B cell (primary cell): ENCODE results near the gene ARV1. TPM values are rescaled to one million over a fixed set of nuclear protein-coding genes. Genes with fewer than 3 reads are reported as not detected.
"Not testable (repeated sequence)": the region's sequence is repeated elsewhere in the genome, so short reads cannot be mapped to it uniquely, and the experiment has no call there.

Experiments used
- ATAC-seq: fragments of 200-7000 bp; cut with Tn5 transposase; one replicate; pipeline ENCODE4 v1.10.0; 2021; ENCODE audit warnings: low read depth, mild to moderate bottlenecking, moderate number of reproducible peaks, moderate library complexity
- CTCF ChIA-PET: fragments of 350-600 bp; sonication (Branson Sonifier 250); formaldehyde crosslinking; loops from one replicate; lab custom pipeline; 2021; ENCODE audit warnings: antibody characterized with exemption, inconsistent platforms; lab: Charles Lee
- POLR2A ChIA-PET: fragments of 350-600 bp; sonication (Branson Sonifier 250); formaldehyde crosslinking; loops from one replicate; lab custom pipeline; 2021; ENCODE audit warnings: antibody characterized with exemption; lab: Charles Lee
- DNase-seq: peaks from one replicate; pipeline ENCODE4 v3.0.0; 2013
- H2AFZ ChIP-seq: 2 replicates; pipeline ENCODE4 v1.6.1; 2012; ENCODE audit warnings: mild to moderate bottlenecking, low read depth, low read length; ENCODE audit not compliant: insufficient read depth, poor library complexity, severe bottlenecking
- H3K27ac ChIP-seq, 2 donors: 1 replicate in 1 of 2; 2 replicates in 1 of 2; pipeline ENCODE4 v1.5.1; 2012 to 2013; ENCODE audit warnings: low read length in 2 of 2, mild to moderate bottlenecking in 2 of 2, moderate library complexity in 1 of 2
- H3K27me3 ChIP-seq, 4 experiments: fragments of 200-600 bp in 1 of 4; sonication (generic) in 1 of 4; replicated peaks in 1 of 4; 1 replicate in 2 of 4; 2 replicates in 2 of 4; pipeline versions ENCODE4 v1.6.1 to v1.7.0; 2013 to 2016; ENCODE audit warnings: low read length in 3 of 4, mild to moderate bottlenecking in 2 of 4, mixed read lengths in 1 of 4, moderate library complexity in 1 of 4; ENCODE audit not compliant: insufficient read depth in 4 of 4, control insufficient read depth in 3 of 4; ENCODE audit errors: control extremely low read depth in 1 of 4
- H3K36me3 ChIP-seq, 2 experiments: replicated peaks in 1 of 2; 1 replicate in 1 of 2; 2 replicates in 1 of 2; pipeline versions ENCODE4 v1.6.1 to v1.7.1; 2013; ENCODE audit warnings: low read length in 1 of 2; ENCODE audit not compliant: insufficient read depth in 2 of 2, control insufficient read depth in 1 of 2; ENCODE audit errors: control extremely low read depth in 1 of 2, extremely low read depth in 1 of 2
- H3K4me1 ChIP-seq, 2 donors: fragments of 200-600 bp in 1 of 2; sonication (generic) in 1 of 2; 1 replicate in 1 of 2; 2 replicates in 1 of 2; pipeline versions ENCODE4 v1.5.1 to v1.6.1; 2013 to 2017; ENCODE audit warnings: low read length in 2 of 2; ENCODE audit not compliant: control insufficient read depth in 2 of 2, insufficient read depth in 2 of 2
- H3K4me2 ChIP-seq: replicated peaks from 2 replicates; pipeline ENCODE3; 2012; ENCODE audit warnings: mild to moderate bottlenecking, low read depth, low read length; ENCODE audit not compliant: poor library complexity, severe bottlenecking
- H3K4me3 ChIP-seq, 5 experiments: fragments of 200-600 bp in 1 of 5; sonication (generic) in 1 of 5; 1 replicate in 3 of 5; 2 replicates in 2 of 5; pipeline versions ENCODE4 v1.5.1 to v1.7.0; 2011 to 2016; ENCODE audit warnings: low read length in 4 of 5, mild to moderate bottlenecking in 4 of 5, low read depth in 2 of 5, control low read depth in 1 of 5, moderate library complexity in 1 of 5; ENCODE audit not compliant: insufficient read depth in 1 of 5; ENCODE audit errors: control extremely low read depth in 1 of 5, extremely low read depth in 1 of 5
- H3K79me2 ChIP-seq: fragments of 200-600 bp; sonication (generic); one replicate; pipeline ENCODE4 v1.6.0; 2016; ENCODE audit warnings: low read length; ENCODE audit not compliant: control insufficient read depth, insufficient read depth
- H3K9ac ChIP-seq: fragments of 200-600 bp; sonication (generic); 2 replicates; pipeline ENCODE4 v1.6.1; 2017; ENCODE audit warnings: mild to moderate bottlenecking, low read length, moderate library complexity
- H3K9me3 ChIP-seq, 3 donors: one replicate each; pipeline versions ENCODE4 v1.6.1 to v1.7.1; 2013; ENCODE audit warnings: low read length in 2 of 3; ENCODE audit not compliant: control insufficient read depth in 2 of 3, insufficient read depth in 1 of 3; ENCODE audit errors: control extremely low read depth in 1 of 3
- H4K20me1 ChIP-seq: 2 replicates; pipeline ENCODE4 v1.6.0; 2012; ENCODE audit warnings: mild to moderate bottlenecking, low read length; ENCODE audit not compliant: insufficient read depth, control insufficient read depth, poor library complexity, severe bottlenecking
- H3K27ac Mint-ChIP-seq: one replicate; pipeline ENCODE4 v1.8.0; 2021; ENCODE audit warnings: mixed read lengths
- H3K27me3 Mint-ChIP-seq: one replicate; pipeline ENCODE4 v1.8.0; 2021; ENCODE audit warnings: mixed read lengths
- H3K4me1 Mint-ChIP-seq: one replicate; pipeline ENCODE4 v1.8.0; 2021; ENCODE audit warnings: mixed read lengths
- H3K4me3 Mint-ChIP-seq: one replicate; pipeline ENCODE4 v1.8.0; 2021; ENCODE audit warnings: mixed read lengths
- H3K9me3 Mint-ChIP-seq: one replicate; pipeline ENCODE4 v1.8.0; 2022; ENCODE audit warnings: mixed read lengths; ENCODE audit not compliant: insufficient read depth
- EZH2 ChIP-seq: IDR thresholded peaks from 2 replicates; pipeline ENCODE4 v1.6.1; 2012; ENCODE audit warnings: borderline replicate concordance, low read depth, mild to moderate bottlenecking, moderate library complexity, low read length; ENCODE audit not compliant: insufficient read depth, poor library complexity, severe bottlenecking
- WGBS: methylation state at CpG from one replicate; pipeline ENCODE4 v1.1.5; 2013; ENCODE audit warnings: missing lambda C conversion rate; ENCODE audit not compliant: insufficient coverage; 5-methylcytosine and 5-hydroxymethylcytosine counted together
- intact Hi-C: fragments of 100-400 bp; cut with micrococcal nuclease; formaldehyde crosslinking; loops from one replicate; pipeline ENCODE4 v1.10.0; 2022
- polyA plus RNA-seq: library from polyadenylated mRNA; depleted of rRNA; stranded (reverse); fragments of >200 nt; gene quantifications from 2 replicates; pipeline ENCODE4 v1.2.3, GENCODE V29; 2012
- total RNA-seq, 2 donors: library from RNA; stranded (reverse); fragments of 120-200 nt in 1 of 2; gene quantifications; 1 replicate in 1 of 2; 2 replicates in 1 of 2; pipeline versions ENCODE4 v1.2.3 to v1.2.4, GENCODE V29; 2013 to 2022
- TF ChIP-seq, protein P1 (sequence below): fragments of 200-600 bp; IDR thresholded peaks from one replicate; pipeline ENCODE4 v1.8.0; 2022; ENCODE audit warnings: antibody characterized with exemption, mild to moderate bottlenecking

The ARV1 gene
- total and polyA plus RNA-seq, 2 donors (not counting 1 experiment from before 2014, with no cell fraction given): 10.7 to 11.6 TPM

DNA sequence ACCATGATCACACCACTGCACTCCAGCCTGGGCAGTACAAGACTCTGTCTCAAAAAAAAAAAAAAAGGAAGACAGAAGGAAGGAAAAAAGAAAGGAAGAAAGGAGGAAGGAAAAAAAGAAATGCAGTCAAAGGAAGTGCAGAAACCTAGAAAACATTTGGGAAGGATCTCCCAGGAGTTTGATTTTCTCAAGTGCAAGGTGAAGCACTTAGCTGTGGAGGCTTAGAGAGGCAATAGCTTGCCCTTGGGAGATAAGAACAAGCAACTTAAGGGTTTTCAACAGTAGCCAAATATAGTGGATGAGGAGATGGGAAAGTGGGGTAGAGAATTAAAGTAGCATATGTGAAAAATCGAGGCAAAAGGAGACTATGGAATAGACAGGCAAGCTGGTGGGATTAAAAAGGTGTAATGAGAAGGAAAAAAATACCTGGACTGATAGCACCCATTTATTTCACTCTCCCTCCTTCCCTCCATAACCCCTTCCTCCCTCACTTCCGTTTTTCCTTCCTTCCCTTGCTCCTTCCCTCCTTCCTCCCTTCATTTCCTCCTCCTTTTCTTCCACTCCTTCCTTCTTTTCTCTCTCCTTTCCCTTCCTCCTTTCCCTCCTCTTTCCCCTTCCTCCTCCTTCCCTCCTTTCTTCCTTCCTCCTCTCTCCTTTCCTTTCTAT is 68.0 kb downstream of the ARV1 start:
- H2AFZ ChIP-seq: no peak overlapping the region
- peaks cover 0 to 7% (median 0%) of the 10 kb centered on the region in 4 experiments for H3K27me3 ChIP-seq
- intact Hi-C loops: no loop called here
- Mint-ChIP-seq H3K9me3 (peaks cover 11% of the 10 kb centered on the region), H3K27me3 (peaks cover 16% of the 10 kb centered on the region), H3K4me1 (no peaks in the 10 kb centered on the region), H3K27ac (no peak overlapping the region), H3K4me3 (no peak overlapping the region)
- CTCF ChIA-PET: interaction anchor here (0.7 kb wide), 1 partner anchor 1602 kb away, joined by 3 read pairs; no protein-coding TSS in a partner anchor
- H3K36me3 ChIP-seq: no peaks in the 10 kb centered on the region
- POLR2A ChIA-PET: interaction anchor here (0.7 kb wide), 1 partner anchor 566 kb away, joined by 5 read pairs; no protein-coding TSS in a partner anchor
- peaks cover 0 to 7% (median 4%) of the 10 kb centered on the region in 3 donors for H3K9me3 ChIP-seq
- H3K4me1 ChIP-seq: no peaks in the 10 kb centered on the region
- TF ChIP-seq, protein P1, sequence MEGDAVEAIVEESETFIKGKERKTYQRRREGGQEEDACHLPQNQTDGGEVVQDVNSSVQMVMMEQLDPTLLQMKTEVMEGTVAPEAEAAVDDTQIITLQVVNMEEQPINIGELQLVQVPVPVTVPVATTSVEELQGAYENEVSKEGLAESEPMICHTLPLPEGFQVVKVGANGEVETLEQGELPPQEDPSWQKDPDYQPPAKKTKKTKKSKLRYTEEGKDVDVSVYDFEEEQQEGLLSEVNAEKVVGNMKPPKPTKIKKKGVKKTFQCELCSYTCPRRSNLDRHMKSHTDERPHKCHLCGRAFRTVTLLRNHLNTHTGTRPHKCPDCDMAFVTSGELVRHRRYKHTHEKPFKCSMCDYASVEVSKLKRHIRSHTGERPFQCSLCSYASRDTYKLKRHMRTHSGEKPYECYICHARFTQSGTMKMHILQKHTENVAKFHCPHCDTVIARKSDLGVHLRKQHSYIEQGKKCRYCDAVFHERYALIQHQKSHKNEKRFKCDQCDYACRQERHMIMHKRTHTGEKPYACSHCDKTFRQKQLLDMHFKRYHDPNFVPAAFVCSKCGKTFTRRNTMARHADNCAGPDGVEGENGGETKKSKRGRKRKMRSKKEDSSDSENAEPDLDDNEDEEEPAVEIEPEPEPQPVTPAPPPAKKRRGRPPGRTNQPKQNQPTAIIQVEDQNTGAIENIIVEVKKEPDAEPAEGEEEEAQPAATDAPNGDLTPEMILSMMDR: no peak
- no peak for TF ChIP-seq EZH2
- H3K79me2 ChIP-seq: no peaks in the 10 kb centered on the region
- DNase-seq (no peak), ATAC-seq (no peak)
- H4K20me1 ChIP-seq: no peaks in the 10 kb centered on the region
- no peak overlapping the region for H3K4me3 ChIP-seq
- no peak overlapping the region for H3K9ac ChIP-seq
- no peak overlapping the region for H3K27ac ChIP-seq
- WGBS: 31% methylated on average over 1 of the region's 2 CpGs
- no peak overlapping the region for H3K4me2 ChIP-seq

DNA sequence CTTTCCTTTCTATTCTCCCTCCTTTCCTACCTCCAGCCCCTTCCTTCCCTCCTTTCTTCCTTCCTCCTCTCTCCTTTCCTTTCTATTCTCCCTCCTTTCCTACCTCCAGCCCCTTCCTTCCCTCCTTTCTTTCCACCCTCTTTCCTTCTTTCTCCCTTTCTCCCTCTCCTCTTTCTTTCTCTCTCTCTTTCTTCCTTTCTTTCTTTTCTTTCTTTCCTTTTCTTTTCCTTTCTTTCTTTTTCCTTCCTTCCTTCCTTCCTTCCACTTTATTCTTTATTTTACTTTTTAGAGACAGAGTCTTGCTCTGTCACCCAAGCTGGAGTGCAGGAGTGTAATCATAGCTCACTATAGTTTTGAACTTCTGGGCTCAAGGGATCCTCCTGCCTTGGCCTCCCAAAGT is 68.6 kb downstream of the ARV1 start:
- CTCF ChIA-PET, H2AFZ ChIP-seq, H3K4me3 Mint-ChIP-seq, H3K27ac ChIP-seq, H3K9ac ChIP-seq, DNase-seq, H3K4me2 ChIP-seq, H3K4me1 ChIP-seq, POLR2A ChIA-PET, H3K27ac Mint-ChIP-seq, ATAC-seq, H4K20me1 ChIP-seq, H3K79me2 ChIP-seq, H3K36me3 ChIP-seq, H3K27me3 ChIP-seq, H3K4me1 Mint-ChIP-seq, intact Hi-C loops, H3K9me3 ChIP-seq, H3K4me3 ChIP-seq: not testable (repeated sequence)
- Mint-ChIP-seq H3K27me3 (peaks cover 16% of the 10 kb centered on the region), H3K9me3 (peaks cover 11% of the 10 kb centered on the region)

DNA sequence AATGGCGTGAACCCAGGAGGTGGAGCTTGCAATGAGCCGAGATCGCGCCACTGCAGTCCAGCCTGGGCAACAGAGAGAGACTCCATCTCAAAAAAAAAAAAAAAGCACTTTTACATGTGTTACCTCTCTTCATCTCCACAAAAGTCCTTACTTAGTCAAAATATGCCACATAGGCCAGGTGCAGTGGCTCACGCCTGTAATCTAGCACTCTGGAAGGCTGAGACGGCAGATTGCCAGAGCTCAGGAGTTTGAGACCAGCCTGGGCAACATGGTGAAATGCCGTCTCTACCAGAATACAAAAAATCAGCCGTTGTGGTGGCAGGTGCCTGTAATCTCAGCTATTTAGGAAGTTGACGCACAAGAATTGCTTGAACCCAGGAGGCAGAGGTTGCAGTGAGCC is 69.5 kb downstream of the ARV1 start:
- intact Hi-C loops, CTCF ChIA-PET, H3K27me3 ChIP-seq, H3K36me3 ChIP-seq, ATAC-seq, H3K4me1 Mint-ChIP-seq, H2AFZ ChIP-seq, DNase-seq, H3K4me3 ChIP-seq, H4K20me1 ChIP-seq, H3K4me3 Mint-ChIP-seq, H3K79me2 ChIP-seq, H3K27ac ChIP-seq, POLR2A ChIA-PET, H3K4me2 ChIP-seq, H3K27ac Mint-ChIP-seq, H3K9ac ChIP-seq, H3K9me3 ChIP-seq, H3K4me1 ChIP-seq: not testable (repeated sequence)
- peaks cover 10% of the 10 kb centered on the region for H3K9me3 Mint-ChIP-seq
- peaks cover 16% of the 10 kb centered on the region for H3K27me3 Mint-ChIP-seq
- WGBS: 97% methylated on average over 4 of the region's 9 CpGs
